Measurements from ENCODE around the gene DGCR2.

DNA sequence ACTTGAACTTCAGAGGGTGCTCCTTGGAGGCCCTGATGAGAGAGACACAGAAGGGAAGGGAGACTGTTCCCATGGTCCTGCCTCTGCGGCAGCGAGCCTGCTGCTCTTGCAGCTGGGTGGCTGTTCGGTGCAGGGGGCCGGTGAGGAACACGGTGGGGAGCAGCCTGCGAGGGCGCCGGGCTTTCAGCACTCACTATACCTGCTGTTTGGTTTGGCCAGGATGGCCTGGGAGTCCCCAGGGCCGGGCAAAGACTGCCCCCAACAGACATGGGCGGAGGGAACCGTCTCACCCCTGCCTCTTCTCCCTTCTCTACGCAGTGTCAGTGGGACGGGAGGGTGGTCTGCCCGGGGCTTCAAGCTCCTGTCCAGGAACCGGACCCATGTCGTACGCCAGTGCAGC, 128.2 kb downstream of the DGCR2 start:
- TF ChIP-seq EZH2 (IDR thresholded peaks at IDR 0.05; ENCODE audit: insufficient read depth, poor library complexity, severe bottlenecking) (no peak), EZH2phosphoT487 (IDR thresholded peaks at IDR 0.05; ENCODE audit: insufficient read depth, low read depth) (no peak)

Data from GM23248 (cell line).